SK-N-SH (cell line): ENCODE data around the gene SMOC1. TPM values are rescaled to one million over a fixed set of nuclear protein-coding genes. Genes with fewer than 3 reads are reported as not detected.

ENCODE experiments used
- CTCF ChIA-PET: fragments of 300-600, 350-600 bp; formaldehyde crosslinking; extraction: SDS; loops from one replicate; lab custom pipeline; 2021; lab: Yijun Ruan, JAX
- POLR2A ChIA-PET: fragments of 350-600 bp; sonication (Branson Sonifier 250); formaldehyde crosslinking; extraction: SDS; loops from one replicate; lab custom pipeline; 2020; ENCODE audit warnings: antibody characterized with exemption, inconsistent platforms; lab: Yijun Ruan, JAX
- DNase-seq: peaks from one replicate; pipeline ENCODE4 v3.0.0; 2012
- H2AFZ ChIP-seq: fragments of 200-600 bp; sonication (generic); 2 replicates; pipeline ENCODE4 v1.8.1; 2016; ENCODE audit warnings: antibody characterized with exemption, mild to moderate bottlenecking, low read depth
- H3F3A ChIP-seq: fragments of 200-600 bp; sonication (generic); replicated peaks from 2 replicates; pipeline ENCODE3; 2016; ENCODE audit warnings: antibody characterized with exemption, mild to moderate bottlenecking; ENCODE audit not compliant: insufficient read depth
- H3K27ac ChIP-seq, 2 experiments: fragments of 200-500 bp in 1 of 2; fragments of 200-600 bp in 1 of 2; sonication (Bioruptor generic) in 1 of 2; sonication (generic), shearing (Covaris generic) in 1 of 2; 2 replicates each; pipeline versions ENCODE4 v1.5.1 to v1.6.1; 2014 to 2016; ENCODE audit warnings: low read depth in 2 of 2, inconsistent platforms in 1 of 2, low read length in 1 of 2, mild to moderate bottlenecking in 1 of 2, mixed read lengths in 1 of 2
- H3K27me3 ChIP-seq: fragments of 200-600 bp; sonication (generic), shearing (Covaris generic); 2 replicates; pipeline ENCODE4 v1.6.1; 2016; ENCODE audit warnings: mixed run types; ENCODE audit not compliant: insufficient read depth
- H3K36me3 ChIP-seq, 2 experiments: fragments of 200-500 bp in 1 of 2; fragments of 200-600 bp in 1 of 2; sonication (Bioruptor generic) in 1 of 2; sonication (generic) in 1 of 2; replicated peaks in 1 of 2; 2 replicates each; pipeline versions ENCODE3 to v1.5.1; 2014 to 2016; ENCODE audit warnings: low read length in 1 of 2, mild to moderate bottlenecking in 1 of 2; ENCODE audit not compliant: insufficient read depth in 2 of 2, control insufficient read depth in 1 of 2
- H3K4me1 ChIP-seq, 2 experiments: fragments of 200-500 bp in 1 of 2; fragments of 200-600 bp in 1 of 2; sonication (Bioruptor generic) in 1 of 2; sonication (generic), shearing (Covaris generic) in 1 of 2; 2 replicates each; pipeline versions ENCODE4 v1.5.1 to v1.6.1; 2014 to 2016; ENCODE audit warnings: low read depth in 1 of 2, low read length in 1 of 2, mixed run types in 1 of 2; ENCODE audit not compliant: insufficient read depth in 2 of 2, control insufficient read depth in 1 of 2
- H3K4me2 ChIP-seq: fragments of 200-600 bp; sonication (generic), shearing (Covaris generic); 2 replicates; pipeline ENCODE4 v1.6.1; 2017; ENCODE audit warnings: mixed run types
- H3K4me3 ChIP-seq, 2 experiments: fragments of 200-500 bp in 1 of 2; fragments of 200-600 bp in 1 of 2; sonication (Bioruptor generic) in 1 of 2; sonication (generic), shearing (Covaris generic) in 1 of 2; 2 replicates each; pipeline versions ENCODE4 v1.5.1 to v1.8.1; 2014 to 2016; ENCODE audit warnings: low read depth in 2 of 2, inconsistent platforms in 1 of 2, low read length in 1 of 2, mild to moderate bottlenecking in 1 of 2, mixed read lengths in 1 of 2, moderate library complexity in 1 of 2
- H3K79me2 ChIP-seq: fragments of 200-600 bp; sonication (generic); 2 replicates; pipeline ENCODE4 v1.8.1; 2017; ENCODE audit warnings: mild to moderate bottlenecking; ENCODE audit not compliant: insufficient read depth
- H3K9ac ChIP-seq: fragments of 200-600 bp; sonication (generic); 2 replicates; pipeline ENCODE4 v1.6.1; 2017; ENCODE audit warnings: mixed run types
- H3K9me2 ChIP-seq: fragments of 200-600 bp; sonication (generic); 2 replicates; pipeline ENCODE4 v1.6.1; 2017; ENCODE audit warnings: mixed run types
- H3K9me3 ChIP-seq: fragments of 200-600 bp; sonication (generic); 2 replicates; pipeline ENCODE4 v1.6.1; 2017; ENCODE audit warnings: mixed run types, mild to moderate bottlenecking, moderate library complexity
- H4K20me1 ChIP-seq: fragments of 200-600 bp; sonication (generic); 2 replicates; pipeline ENCODE4 v1.6.1; 2017; ENCODE audit warnings: mild to moderate bottlenecking, mixed run types; ENCODE audit not compliant: insufficient read depth
- EP300 ChIP-seq, 2 experiments: IDR thresholded peaks; 2 replicates each; pipeline versions ENCODE4 v1.4.0 to v1.6.1; 2012; ENCODE audit warnings: borderline replicate concordance in 1 of 2, low read depth in 1 of 2, low read length in 1 of 2
- EZH2phosphoT487 ChIP-seq: fragments of 200-600 bp; sonication (generic); IDR thresholded peaks from 2 replicates; pipeline ENCODE4 v1.6.1; 2017; ENCODE audit warnings: low read depth, mixed run types, mild to moderate bottlenecking, antibody characterized with exemption, moderate library complexity, borderline replicate concordance
- FOSL2 ChIP-seq: IDR thresholded peaks from 2 replicates; pipeline ENCODE4 v1.4.0; 2012; ENCODE audit warnings: low read depth, mild to moderate bottlenecking, moderate library complexity, borderline replicate concordance
- MEF2A ChIP-seq: IDR thresholded peaks from 2 replicates; pipeline ENCODE4 v1.4.0; 2012; ENCODE audit warnings: low read depth, borderline replicate concordance
- MXI1 ChIP-seq: IDR thresholded peaks from 2 replicates; pipeline ENCODE4 v1.6.1; 2012; ENCODE audit warnings: mild to moderate bottlenecking, low read depth, low read length, improper control_type of control experiment
- NFIC ChIP-seq: IDR thresholded peaks from 2 replicates; pipeline ENCODE4 v1.4.0; 2012; ENCODE audit warnings: borderline replicate concordance
- NRF1 ChIP-seq: IDR thresholded peaks from 2 replicates; pipeline ENCODE4 v1.6.1; 2012; ENCODE audit warnings: low read depth, mild to moderate bottlenecking, low read length
- POLR2AphosphoS5 ChIP-seq: IDR thresholded peaks from 2 replicates; pipeline ENCODE4 v1.6.1; 2012; ENCODE audit warnings: low read depth, low read length
- RAD21 ChIP-seq: IDR thresholded peaks from 2 replicates; pipeline ENCODE4 v1.6.1; 2012; ENCODE audit warnings: mild to moderate bottlenecking, low read length
- RCOR1 ChIP-seq: fragments of 150-350 bp; IDR thresholded peaks from 2 replicates; pipeline ENCODE4 v1.6.1; 2017; ENCODE audit warnings: antibody characterized with exemption, low read length
- RXRA ChIP-seq: IDR thresholded peaks from 2 replicates; pipeline ENCODE4 v1.4.0; 2012; ENCODE audit warnings: low read depth, mild to moderate bottlenecking, borderline replicate concordance
- SMC3 ChIP-seq: IDR thresholded peaks from 2 replicates; pipeline ENCODE4 v1.6.1; 2012; ENCODE audit warnings: low read depth, low read length, improper control_type of control experiment
- TAF1 ChIP-seq: IDR thresholded peaks from 2 replicates; pipeline ENCODE4 v1.6.1; 2012; ENCODE audit warnings: low read depth, mild to moderate bottlenecking, low read length, moderate library complexity, borderline replicate concordance
- YY1 ChIP-seq: IDR thresholded peaks from 2 replicates; pipeline ENCODE4 v1.4.0; 2012; ENCODE audit warnings: low read depth, mild to moderate bottlenecking
- WGBS: methylation state at CpG from one replicate; pipeline ENCODE4 v1.1.6; 2017; ENCODE audit warnings: low lambda C conversion rate; 5-methylcytosine and 5-hydroxymethylcytosine counted together
- polyA plus RNA-seq, 3 experiments: library from polyadenylated mRNA; depleted of rRNA; stranded (reverse); fragments of >200 nt; gene quantifications; 2 replicates each; pipeline ENCODE4 v1.2.3, GENCODE V29; 2012
- TF ChIP-seq, protein P1 (sequence below): fragments of 150-350 bp; IDR thresholded peaks from 2 replicates; pipeline ENCODE4 v1.6.1; 2016; ENCODE audit warnings: mild to moderate bottlenecking, low read depth, low read length
- TF ChIP-seq, protein P2 (sequence below): IDR thresholded peaks from 2 replicates; pipeline ENCODE4 v1.4.0; 2012; ENCODE audit warnings: low read depth
- TF ChIP-seq, protein P3 (sequence below): fragments of 200-600 bp; sonication (generic); IDR thresholded peaks from 2 replicates; pipeline ENCODE4 v1.6.1; 2017; ENCODE audit warnings: antibody characterized with exemption, mild to moderate bottlenecking, moderate library complexity
- TF ChIP-seq, protein P4 (sequence below): fragments of 150-350 bp; IDR thresholded peaks from 2 replicates; pipeline ENCODE4 v1.6.1; 2017; ENCODE audit warnings: antibody characterized with exemption, low read length, low read depth, borderline replicate concordance

Gene SMOC1
- polyA plus RNA-seq, 1 of the 3 experiments (the other 2 are of a cell fraction): not detected

DNA sequence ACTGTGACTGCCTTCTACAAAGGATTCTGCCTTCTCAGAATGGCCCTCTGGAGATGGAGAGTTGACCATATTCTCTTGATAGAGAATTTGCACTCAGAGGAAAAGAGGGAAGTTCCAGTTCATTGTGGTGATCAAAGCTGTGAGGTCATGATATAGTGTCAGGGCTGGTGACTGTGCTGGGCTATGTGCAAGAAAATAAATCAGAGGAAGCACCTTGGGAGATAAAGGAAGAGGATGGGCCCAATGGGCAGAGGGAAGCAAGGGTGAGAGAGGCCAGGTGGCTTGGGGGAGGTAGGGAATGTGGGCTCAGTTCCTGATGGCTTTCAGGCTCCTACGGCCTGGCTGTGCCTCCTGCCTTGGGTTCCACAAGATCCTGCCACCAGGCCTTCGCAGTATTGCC lies 163.8 kb downstream of the SMOC1 start:
- no peak overlapping the region for H2AFZ ChIP-seq
- no peaks in the 10 kb centered on the region for H3K9me2 ChIP-seq
- DNase-seq: no peak
- H3K4me2 ChIP-seq: no peak overlapping the region
- no peaks in the 10 kb centered on the region for H3K79me2 ChIP-seq
- CTCF ChIA-PET: interaction anchor here (1.4 to 6.5 kb wide), 2 partner anchors 15 to 29 kb away, joined by 3 to 132 read pairs; no protein-coding TSS in a partner anchor
- H3K27ac ChIP-seq: no peak overlapping the region
- no peak overlapping the region for H3K9ac ChIP-seq
- POLR2A ChIA-PET: interaction anchor here (1.4 kb wide), 1 partner anchor 11 kb away, joined by 3 read pairs; no protein-coding TSS in a partner anchor
- TF ChIP-seq, protein P1, sequence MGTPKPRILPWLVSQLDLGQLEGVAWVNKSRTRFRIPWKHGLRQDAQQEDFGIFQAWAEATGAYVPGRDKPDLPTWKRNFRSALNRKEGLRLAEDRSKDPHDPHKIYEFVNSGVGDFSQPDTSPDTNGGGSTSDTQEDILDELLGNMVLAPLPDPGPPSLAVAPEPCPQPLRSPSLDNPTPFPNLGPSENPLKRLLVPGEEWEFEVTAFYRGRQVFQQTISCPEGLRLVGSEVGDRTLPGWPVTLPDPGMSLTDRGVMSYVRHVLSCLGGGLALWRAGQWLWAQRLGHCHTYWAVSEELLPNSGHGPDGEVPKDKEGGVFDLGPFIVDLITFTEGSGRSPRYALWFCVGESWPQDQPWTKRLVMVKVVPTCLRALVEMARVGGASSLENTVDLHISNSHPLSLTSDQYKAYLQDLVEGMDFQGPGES: no peak
- TF ChIP-seq, protein P2, sequence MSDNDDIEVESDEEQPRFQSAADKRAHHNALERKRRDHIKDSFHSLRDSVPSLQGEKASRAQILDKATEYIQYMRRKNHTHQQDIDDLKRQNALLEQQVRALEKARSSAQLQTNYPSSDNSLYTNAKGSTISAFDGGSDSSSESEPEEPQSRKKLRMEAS: no peak
- TF ChIP-seq, protein P3, sequence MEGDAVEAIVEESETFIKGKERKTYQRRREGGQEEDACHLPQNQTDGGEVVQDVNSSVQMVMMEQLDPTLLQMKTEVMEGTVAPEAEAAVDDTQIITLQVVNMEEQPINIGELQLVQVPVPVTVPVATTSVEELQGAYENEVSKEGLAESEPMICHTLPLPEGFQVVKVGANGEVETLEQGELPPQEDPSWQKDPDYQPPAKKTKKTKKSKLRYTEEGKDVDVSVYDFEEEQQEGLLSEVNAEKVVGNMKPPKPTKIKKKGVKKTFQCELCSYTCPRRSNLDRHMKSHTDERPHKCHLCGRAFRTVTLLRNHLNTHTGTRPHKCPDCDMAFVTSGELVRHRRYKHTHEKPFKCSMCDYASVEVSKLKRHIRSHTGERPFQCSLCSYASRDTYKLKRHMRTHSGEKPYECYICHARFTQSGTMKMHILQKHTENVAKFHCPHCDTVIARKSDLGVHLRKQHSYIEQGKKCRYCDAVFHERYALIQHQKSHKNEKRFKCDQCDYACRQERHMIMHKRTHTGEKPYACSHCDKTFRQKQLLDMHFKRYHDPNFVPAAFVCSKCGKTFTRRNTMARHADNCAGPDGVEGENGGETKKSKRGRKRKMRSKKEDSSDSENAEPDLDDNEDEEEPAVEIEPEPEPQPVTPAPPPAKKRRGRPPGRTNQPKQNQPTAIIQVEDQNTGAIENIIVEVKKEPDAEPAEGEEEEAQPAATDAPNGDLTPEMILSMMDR: no peak
- H3K9me3 ChIP-seq: no peaks in the 10 kb centered on the region
- H3K27me3 ChIP-seq: no peaks in the 10 kb centered on the region
- peaks cover 0 to 7% of the 10 kb centered on the region in 2 experiments; a peak in 1 of 4 replicates for H3K4me1 ChIP-seq
- WGBS: 13% methylated on average over 2 of the region's 2 CpGs
- H3K4me3 ChIP-seq: no peak overlapping the region
- no peaks in the 10 kb centered on the region for H4K20me1 ChIP-seq
- no peaks in the 10 kb centered on the region for H3K36me3 ChIP-seq
- no peaks in the 10 kb centered on the region for H3F3A ChIP-seq

DNA sequence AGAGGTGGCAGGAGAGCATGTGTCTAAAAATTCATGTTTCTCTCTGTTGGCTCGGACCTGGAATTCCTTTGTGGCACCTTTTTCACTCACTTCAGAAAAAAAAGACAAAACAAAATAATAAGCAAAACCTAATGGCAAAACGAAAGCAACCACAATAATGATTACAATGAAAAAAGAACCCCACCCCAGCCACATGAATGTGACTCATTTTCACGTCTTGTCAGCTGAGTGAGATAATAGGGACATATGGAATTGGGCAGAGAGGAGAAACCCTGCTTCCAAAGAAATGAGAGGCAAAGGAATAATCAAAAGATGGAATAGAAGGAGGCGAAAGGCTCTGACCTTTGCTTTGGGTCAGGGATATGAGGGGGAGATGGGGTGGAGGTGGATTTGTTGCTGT lies 166.1 kb downstream of the SMOC1 start:
- no peak overlapping the region for H3K9ac ChIP-seq
- no peak overlapping the region for H2AFZ ChIP-seq
- no peaks in the 10 kb centered on the region for H3K9me2 ChIP-seq
- ChIA-PET POLR2A (no interaction called here), CTCF (interaction anchor here (0.6 to 6.5 kb wide), 25 partner anchors 10 to 668 kb away, joined by 3 to 132 read pairs (median 5); partner anchors contain the start of gene SMOC1)
- 28% methylated on average over 4 of the region's 4 CpGs for WGBS
- no peak for DNase-seq
- H3K27me3 ChIP-seq: no peaks in the 10 kb centered on the region
- no peaks in the 10 kb centered on the region for H3F3A ChIP-seq
- no peak overlapping the region for H3K4me2 ChIP-seq
- H3K36me3 ChIP-seq: no peaks in the 10 kb centered on the region
- H3K4me1 ChIP-seq: peaks cover 0 to 17% of the 10 kb centered on the region in 2 experiments; a peak in 1 of 4 replicates
- H3K4me3 ChIP-seq: no peak overlapping the region
- H4K20me1 ChIP-seq: no peaks in the 10 kb centered on the region
- no peaks in the 10 kb centered on the region for H3K9me3 ChIP-seq
- no peaks in the 10 kb centered on the region for H3K79me2 ChIP-seq
- H3K27ac ChIP-seq: no peak overlapping the region
- TF ChIP-seq NRF1 (no peak), SMC3 (no peak), TAF1 (no peak), EP300 (IDR thresholded peaks at IDR 0.05; ENCODE audit: borderline replicate concordance in 1 of 2, low read depth in 1 of 2, low read length in 1 of 2) (no peak), EZH2phosphoT487 (no peak), NFIC (no peak), YY1 (no peak), MXI1 (no peak), RCOR1 (no peak), RXRA (no peak), RAD21 (no peak), POLR2AphosphoS5 (no peak), FOSL2 (no peak), MEF2A (no peak)
- TF ChIP-seq, protein P4, sequence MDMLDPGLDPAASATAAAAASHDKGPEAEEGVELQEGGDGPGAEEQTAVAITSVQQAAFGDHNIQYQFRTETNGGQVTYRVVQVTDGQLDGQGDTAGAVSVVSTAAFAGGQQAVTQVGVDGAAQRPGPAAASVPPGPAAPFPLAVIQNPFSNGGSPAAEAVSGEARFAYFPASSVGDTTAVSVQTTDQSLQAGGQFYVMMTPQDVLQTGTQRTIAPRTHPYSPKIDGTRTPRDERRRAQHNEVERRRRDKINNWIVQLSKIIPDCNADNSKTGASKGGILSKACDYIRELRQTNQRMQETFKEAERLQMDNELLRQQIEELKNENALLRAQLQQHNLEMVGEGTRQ: no peak
- TF ChIP-seq, protein P3: no peak
- TF ChIP-seq, protein P2: no peak
